H1 (cell line): ENCODE results near the gene CACNA1B. TPM values are rescaled to one million over a fixed set of nuclear protein-coding genes. Genes with fewer than 3 reads are reported as not detected.

ENCODE experiments used
- CTCF ChIA-PET: fragments of 300-600 bp; sonication (Branson Sonifier 250); formaldehyde crosslinking; loops from one replicate; lab custom pipeline; 2021; ENCODE audit not compliant: partially characterized antibody; lab: Charles Lee
- POLR2A ChIA-PET: fragments of 300-600 bp; sonication (Branson Sonifier 250); formaldehyde crosslinking; loops from one replicate; lab custom pipeline; 2021; ENCODE audit warnings: inconsistent platforms; ENCODE audit not compliant: partially characterized antibody; lab: Charles Lee
- DNase-seq, 2 experiments: peaks; one replicate each; pipeline versions ENCODE4 v3.0.0 to v3.0.0-alpha.2; 2010 to 2022; ENCODE audit warnings: low spot score in 2 of 2, low read depth in 1 of 2, mixed read lengths in 1 of 2
- FAIRE-seq: peaks from 2 replicates; lab custom pipeline; 2011; peaks lifted over from hg19 to GRCh38; lab: Jason Lieb, UNC
- H2AFZ ChIP-seq: 2 replicates; pipeline ENCODE4 v1.8.1; 2012; ENCODE audit warnings: low read length, inconsistent platforms
- H2AK5ac ChIP-seq: 2 replicates; pipeline ENCODE4 v1.6.1; 2013; ENCODE audit warnings: low read depth, low read length
- H2BK120ac ChIP-seq: replicated peaks from 2 replicates; pipeline ENCODE3; 2013; ENCODE audit warnings: low read depth, low read length, inconsistent platforms
- H2BK12ac ChIP-seq: 2 replicates; pipeline ENCODE4 v1.6.1; 2013; ENCODE audit warnings: low read depth, low read length
- H2BK15ac ChIP-seq: 2 replicates; pipeline ENCODE4 v1.6.1; 2013; ENCODE audit warnings: low read length
- H2BK20ac ChIP-seq: 2 replicates; pipeline ENCODE4 v1.6.1; 2013; ENCODE audit warnings: low read length
- H2BK5ac ChIP-seq: 2 replicates; pipeline ENCODE4 v1.6.1; 2013; ENCODE audit warnings: low read depth, low read length
- H3K14ac ChIP-seq: 2 replicates; pipeline ENCODE4 v1.6.1; 2013; ENCODE audit warnings: inconsistent platforms; ENCODE audit not compliant: insufficient read length
- H3K18ac ChIP-seq: 2 replicates; pipeline ENCODE4 v1.6.1; 2013; ENCODE audit warnings: low read length; ENCODE audit errors: extremely low read depth
- H3K23ac ChIP-seq: 2 replicates; pipeline ENCODE4 v1.6.1; 2013; ENCODE audit warnings: inconsistent platforms; ENCODE audit not compliant: insufficient read length
- H3K23me2 ChIP-seq: 2 replicates; pipeline ENCODE4 v1.6.1; 2013; ENCODE audit warnings: low read depth, low read length
- H3K27ac ChIP-seq: 2 replicates; pipeline ENCODE4 v1.6.1; 2011; ENCODE audit warnings: low read depth, low read length, inconsistent platforms
- H3K27me3 ChIP-seq, 4 experiments: replicated peaks in 1 of 4; 1 replicate in 1 of 4; 2 replicates in 3 of 4; pipeline versions ENCODE4 v1.6.1 to v1.8.1; 2011 to 2013; ENCODE audit warnings: low read length in 3 of 4, mild to moderate bottlenecking in 3 of 4, inconsistent platforms in 2 of 4, mixed read lengths in 2 of 4, moderate library complexity in 1 of 4; ENCODE audit not compliant: control insufficient read depth in 3 of 4, insufficient read depth in 3 of 4; ENCODE audit errors: extremely low read depth in 1 of 4
- H3K36me3 ChIP-seq, 4 experiments: 2 replicates each; pipeline versions ENCODE4 v1.6.1 to v1.8.1; 2011 to 2013; ENCODE audit warnings: mild to moderate bottlenecking in 4 of 4, low read length in 3 of 4, moderate library complexity in 2 of 4, control low read depth in 1 of 4, inconsistent platforms in 1 of 4; ENCODE audit not compliant: insufficient read depth in 4 of 4, control insufficient read depth in 2 of 4
- H3K4ac ChIP-seq: replicated peaks from 2 replicates; pipeline ENCODE3; 2013; ENCODE audit warnings: low read length, low read depth, mixed read lengths, inconsistent platforms; ENCODE audit not compliant: insufficient read length
- H3K4me1 ChIP-seq, 4 experiments: replicated peaks in 1 of 4; 1 replicate in 1 of 4; 2 replicates in 3 of 4; pipeline versions ENCODE4 v1.6.1 to v1.8.1; 2011 to 2013; ENCODE audit warnings: low read length in 3 of 4, inconsistent platforms in 2 of 4, mixed read lengths in 1 of 4; ENCODE audit not compliant: insufficient read depth in 4 of 4, control insufficient read depth in 3 of 4
- H3K4me2 ChIP-seq, 2 experiments: 2 replicates each; pipeline versions ENCODE4 v1.6.1 to v1.8.1; 2011 to 2013; ENCODE audit warnings: low read depth in 2 of 2, low read length in 2 of 2, control low read depth in 1 of 2, inconsistent platforms in 1 of 2, mild to moderate bottlenecking in 1 of 2; ENCODE audit not compliant: insufficient read depth in 1 of 2
- H3K4me3 ChIP-seq, 4 experiments: fragments of 200-600, 300-600 bp in 1 of 4; sonication (generic), shearing (Covaris generic), sonication (Bioruptor Twin) in 1 of 4; 2 replicates each; pipeline versions ENCODE4 v1.5.1 to v1.8.1; 2011 to 2016; ENCODE audit warnings: low read length in 4 of 4, low read depth in 3 of 4, control low read depth in 2 of 4, inconsistent platforms in 2 of 4, mild to moderate bottlenecking in 2 of 4, mixed read lengths in 1 of 4, moderate library complexity in 1 of 4; ENCODE audit not compliant: insufficient read depth in 2 of 4; ENCODE audit errors: extremely low read depth in 1 of 4
- H3K56ac ChIP-seq: replicated peaks from 2 replicates; pipeline ENCODE3; 2013; ENCODE audit warnings: low read depth, mild to moderate bottlenecking, mixed read lengths, low read length, inconsistent platforms; ENCODE audit not compliant: insufficient read length
- H3K79me1 ChIP-seq: 2 replicates; pipeline ENCODE4 v1.6.1; 2013; ENCODE audit warnings: low read depth, low read length, control low read depth
- H3K79me2 ChIP-seq, 2 experiments: 2 replicates each; pipeline versions ENCODE4 v1.6.1 to v1.8.1; 2012 to 2013; ENCODE audit warnings: low read length in 2 of 2, mild to moderate bottlenecking in 2 of 2, inconsistent platforms in 1 of 2; ENCODE audit not compliant: insufficient read depth in 2 of 2, control insufficient read depth in 1 of 2
- H3K9ac ChIP-seq, 4 experiments: replicated peaks in 1 of 4; 1 replicate in 1 of 4; 2 replicates in 3 of 4; pipeline versions ENCODE4 v1.6.1 to v1.8.1; 2011 to 2013; ENCODE audit warnings: low read depth in 3 of 4, low read length in 3 of 4, control low read depth in 2 of 4, mild to moderate bottlenecking in 2 of 4, moderate library complexity in 2 of 4, inconsistent platforms in 1 of 4; ENCODE audit errors: extremely low read depth in 1 of 4
- H3K9me3 ChIP-seq, 2 experiments: 2 replicates each; pipeline versions ENCODE4 v1.6.1 to v1.8.1; 2012 to 2013; ENCODE audit warnings: mild to moderate bottlenecking in 2 of 2, moderate library complexity in 2 of 2, control low read depth in 1 of 2, inconsistent platforms in 1 of 2, low read depth in 1 of 2, low read length in 1 of 2, mixed read lengths in 1 of 2; ENCODE audit not compliant: insufficient read depth in 2 of 2
- H4K20me1 ChIP-seq, 2 experiments: replicated peaks in 1 of 2; 2 replicates each; pipeline versions ENCODE3 to v1.8.1; 2011 to 2013; ENCODE audit warnings: inconsistent platforms in 2 of 2, low read length in 2 of 2, mild to moderate bottlenecking in 1 of 2; ENCODE audit not compliant: insufficient read depth in 2 of 2, control insufficient read depth in 1 of 2
- H4K5ac ChIP-seq: 2 replicates; pipeline ENCODE4 v1.6.1; 2013; ENCODE audit warnings: low read length, low read depth, mixed read lengths, inconsistent platforms; ENCODE audit not compliant: insufficient read length
- H4K8ac ChIP-seq: 2 replicates; pipeline ENCODE4 v1.8.0; 2013; ENCODE audit warnings: mild to moderate bottlenecking, moderate library complexity, low read length, inconsistent platforms; ENCODE audit not compliant: insufficient read depth; ENCODE audit errors: extremely low read depth
- H4K91ac ChIP-seq: replicated peaks from 2 replicates; pipeline ENCODE3; 2013; ENCODE audit warnings: low read length, mixed read lengths, inconsistent platforms; ENCODE audit not compliant: insufficient read length
- CBX8 ChIP-seq: fragments of 300-800, 300-1000 bp; sonication (generic); IDR thresholded peaks from 2 replicates; pipeline ENCODE4 v1.7.1; 2016; ENCODE audit warnings: low read depth, low read length, borderline replicate concordance
- CHD2 ChIP-seq: IDR thresholded peaks from 2 replicates; pipeline ENCODE4 v1.6.1; 2012; ENCODE audit warnings: low read length, improper control_type of control experiment
- CREB1 ChIP-seq: IDR thresholded peaks from 2 replicates; pipeline ENCODE4 v1.6.1; 2012; ENCODE audit warnings: inconsistent platforms
- E2F6 ChIP-seq: IDR thresholded peaks from 2 replicates; pipeline ENCODE4 v1.6.1; 2012; ENCODE audit warnings: inconsistent platforms
- FOSL1 ChIP-seq: IDR thresholded peaks from 2 replicates; pipeline ENCODE4 v1.6.1; 2011; ENCODE audit warnings: mild to moderate bottlenecking, low read depth, low read length, moderate library complexity; ENCODE audit not compliant: insufficient read depth
- HDAC2 ChIP-seq, 2 experiments: fragments of 300-600 bp in 1 of 2; sonication (generic) in 1 of 2; IDR thresholded peaks; 2 replicates each; pipeline ENCODE4 v1.6.1; 2011 to 2012; ENCODE audit warnings: low read depth in 2 of 2, low read length in 2 of 2, mild to moderate bottlenecking in 2 of 2, moderate library complexity in 2 of 2, borderline replicate concordance in 1 of 2, inconsistent platforms in 1 of 2
- NRF1 ChIP-seq: IDR thresholded peaks from 2 replicates; pipeline ENCODE4 v1.6.1; 2011; ENCODE audit warnings: mild to moderate bottlenecking, low read depth, low read length, improper control_type of control experiment
- POLR2AphosphoS5 ChIP-seq: IDR thresholded peaks from 2 replicates; pipeline ENCODE4 v1.6.1; 2011; ENCODE audit warnings: low read depth, low read length
- RFX5 ChIP-seq: IDR thresholded peaks from 2 replicates; pipeline ENCODE4 v1.6.1; 2011; ENCODE audit warnings: low read depth, low read length, improper control_type of control experiment, borderline replicate concordance
- SAP30 ChIP-seq: fragments of 300-600 bp; sonication (generic); IDR thresholded peaks from 2 replicates; pipeline ENCODE4 v1.7.1; 2012; ENCODE audit warnings: low read length, moderate library complexity, mild to moderate bottlenecking, inconsistent platforms; ENCODE audit not compliant: insufficient read depth, insufficient replicate concordance
- TAF1 ChIP-seq: IDR thresholded peaks from 2 replicates; pipeline ENCODE4 v1.6.1; 2011; ENCODE audit warnings: mild to moderate bottlenecking, low read depth, low read length
- USF2 ChIP-seq: IDR thresholded peaks from 2 replicates; pipeline ENCODE4 v1.6.1; 2011; ENCODE audit warnings: low read length, improper control_type of control experiment
- ZNF274 ChIP-seq: IDR thresholded peaks from 2 replicates; pipeline ENCODE4 v1.7.0; 2012; ENCODE audit warnings: low read length, borderline replicate concordance; ENCODE audit errors: extremely low read depth
- WGBS, 2 experiments: shearing (Covaris generic) in 1 of 2; methylation state at CpG; one replicate each; pipeline versions ENCODE4 v1.1.6 to v1.1.7; 2013 to 2015; ENCODE audit warnings: low lambda C conversion rate in 2 of 2, mixed read lengths in 2 of 2, inconsistent platforms in 1 of 2, low coverage in 1 of 2, missing lambda C conversion rate in 1 of 2; ENCODE audit not compliant: insufficient replicate concordance in 2 of 2, insufficient coverage in 1 of 2, insufficient read length in 1 of 2; ENCODE audit errors: extremely low coverage in 1 of 2, missing lambda C conversion rate in 1 of 2; 5-methylcytosine and 5-hydroxymethylcytosine counted together
- polyA plus RNA-seq, 7 experiments: library from polyadenylated mRNA; depleted of rRNA in 3 of 7; stranded (reverse) in 5 of 7; unstranded in 2 of 7; fragments of >200 nt in 5 of 7; fragments of 200-250 nt in 2 of 7; gene quantifications; 1 replicate in 5 of 7; 2 replicates in 1 of 7; 4 replicates in 1 of 7; pipeline versions ENCODE4 v1.2.1 to v1.2.3, GENCODE V29; 2011 to 2013; ENCODE audit warnings: missing spikeins in 2 of 7, mixed read lengths in 2 of 7
- total RNA-seq: library from RNA; stranded (reverse); fragmentation: NEBNext Ultra II Directional; extraction: Animal tissue kit (Norgen Biotek cat#: 25700); gene quantifications from 2 replicates; pipeline ENCODE4 v1.2.1, GENCODE V29; 2021

The CACNA1B gene
- total and polyA plus RNA-seq, 2 of the 8 experiments (the other 6 are each of a cell fraction or from before 2014, with no cell fraction given) = 1.5 to 5.7 TPM

GRCh38 chr9:138010861-138011260, 133.3 kb downstream of the CACNA1B start:
- H3K27ac ChIP-seq = no peak overlapping the region
- no peak for DNase-seq
- ChIA-PET CTCF (interaction anchor here (1.0 to 2.6 kb wide), 2 partner anchors 11 to 50 kb away, joined by 4 to 8 read pairs; no protein-coding TSS in a partner anchor), POLR2A (no interaction called here)
- H2BK12ac ChIP-seq = no peak overlapping the region
- no peak overlapping the region for H3K9ac ChIP-seq
- H3K14ac ChIP-seq = no peak overlapping the region
- peaks cover 0 to 17% of the 10 kb centered on the region in 2 experiments for H4K20me1 ChIP-seq
- no peaks in the 10 kb centered on the region; a peak in 1 of 8 replicates for H3K36me3 ChIP-seq
- FAIRE-seq = no peak
- H3K23ac ChIP-seq = no peak overlapping the region
- H3K9me3 ChIP-seq = peaks cover 25 to 89% of the 10 kb centered on the region in 2 experiments
- no peak overlapping the region for H2AK5ac ChIP-seq
- H2BK15ac ChIP-seq = no peak overlapping the region
- H3K4ac ChIP-seq = no peak overlapping the region
- no peak overlapping the region for H2BK5ac ChIP-seq
- H3K4me3 ChIP-seq = no peak overlapping the region
- no peak overlapping the region for H2BK20ac ChIP-seq
- H3K27me3 ChIP-seq = no peaks in the 10 kb centered on the region
- no peaks in the 10 kb centered on the region for H3K79me2 ChIP-seq
- no peak overlapping the region for H2BK120ac ChIP-seq
- H3K23me2 ChIP-seq = peaks cover 1% of the 10 kb centered on the region; the same call in 1 of the 2 replicates
- WGBS, 2 experiments = 87% methylated on average over 8 of the region's 8 CpGs; no CpG with 5 or more reads in 1 of the 2 experiments
- H3K79me1 ChIP-seq = no peaks in the 10 kb centered on the region
- no peaks in the 10 kb centered on the region; a peak in 1 of 7 replicates for H3K4me1 ChIP-seq
- H3K4me2 ChIP-seq = no peak overlapping the region
- H3K18ac ChIP-seq = no peak overlapping the region
- H2AFZ ChIP-seq = no peak overlapping the region
- no peak overlapping the region for H4K91ac ChIP-seq
- no peak overlapping the region for H4K5ac ChIP-seq
- H3K56ac ChIP-seq = no peak overlapping the region
- H4K8ac ChIP-seq = no peak overlapping the region
- TF ChIP-seq CHD2 (no peak), SAP30 (no peak), RFX5 (no peak), HDAC2 (IDR thresholded peaks at IDR 0.05; ENCODE audit: borderline replicate concordance in 1 of 2, low read depth in 2 of 2, low read length in 2 of 2) (no peak), CREB1 (no peak), USF2 (no peak), E2F6 (no peak), FOSL1 (no peak), POLR2AphosphoS5 (no peak), ZNF274 (no peak), TAF1 (no peak), CBX8 (no peak), NRF1 (no peak)
